CD14-positive monocyte (primary cell): ENCODE measurements around the gene BOD1. TPM values are rescaled to one million over a fixed set of nuclear protein-coding genes. Genes with fewer than 3 reads are reported as not detected.
"Not testable (repeated sequence)": the region's sequence is repeated elsewhere in the genome, so short reads cannot be mapped to it uniquely, and the experiment has no call there.

Source experiments
- DNase-seq, 3 donors: peaks; one replicate each; pipeline ENCODE4 v3.0.0-alpha.2; 2011 to 2022
- H2AFZ ChIP-seq: 2 replicates; pipeline ENCODE4 v1.6.0; 2012; ENCODE audit warnings: mild to moderate bottlenecking, low read depth, low read length, inconsistent platforms; ENCODE audit not compliant: insufficient read depth, poor library complexity, severe bottlenecking
- H3K27ac ChIP-seq, 2 donors: 1 replicate in 1 of 2; 2 replicates in 1 of 2; pipeline ENCODE4 v1.5.1; 2012 to 2013; ENCODE audit warnings: low read length in 2 of 2, control low read depth in 1 of 2, inconsistent platforms in 1 of 2, low read depth in 1 of 2, mild to moderate bottlenecking in 1 of 2
- H3K27me3 ChIP-seq, 2 donors: one replicate each; pipeline versions ENCODE4 v1.6.0 to v1.6.1; 2011 to 2013; ENCODE audit warnings: low read length in 2 of 2; ENCODE audit not compliant: control insufficient read depth in 2 of 2, insufficient read depth in 2 of 2
- H3K36me3 ChIP-seq, 2 donors: replicated peaks in 1 of 2; 1 replicate in 1 of 2; 2 replicates in 1 of 2; pipeline versions ENCODE4 v1.5.1 to v1.6.1; 2012 to 2013; ENCODE audit warnings: low read length in 2 of 2, control low read depth in 1 of 2, inconsistent platforms in 1 of 2, mild to moderate bottlenecking in 1 of 2; ENCODE audit not compliant: insufficient read depth in 2 of 2, control insufficient read depth in 1 of 2
- H3K4me1 ChIP-seq, 2 donors: 1 replicate in 1 of 2; 2 replicates in 1 of 2; pipeline versions ENCODE4 v1.5.1 to v1.6.1; 2012 to 2013; ENCODE audit warnings: low read length in 2 of 2, control low read depth in 1 of 2, inconsistent platforms in 1 of 2, mild to moderate bottlenecking in 1 of 2, moderate library complexity in 1 of 2; ENCODE audit not compliant: insufficient read depth in 2 of 2, control insufficient read depth in 1 of 2
- H3K4me2 ChIP-seq: replicated peaks from 2 replicates; pipeline ENCODE3; 2012; ENCODE audit warnings: low read length, moderate library complexity, mild to moderate bottlenecking; ENCODE audit not compliant: poor library complexity, severe bottlenecking; ENCODE audit errors: extremely low read depth
- H3K4me3 ChIP-seq, 3 experiments: fragments of 200-600 bp in 1 of 3; sonication (generic) in 1 of 3; replicated peaks in 1 of 3; 1 replicate in 2 of 3; 2 replicates in 1 of 3; pipeline ENCODE4 v1.5.1; 2011 to 2013; ENCODE audit warnings: low read length in 3 of 3, mild to moderate bottlenecking in 3 of 3, control low read depth in 2 of 3, low read depth in 2 of 3, inconsistent platforms in 1 of 3, moderate library complexity in 1 of 3
- H3K79me2 ChIP-seq: 2 replicates; pipeline ENCODE4 v1.6.0; 2012; ENCODE audit warnings: mild to moderate bottlenecking, control low read depth, inconsistent platforms, low read length, moderate library complexity; ENCODE audit not compliant: insufficient read depth
- H3K9ac ChIP-seq: 2 replicates; pipeline ENCODE4 v1.6.0; 2017; ENCODE audit warnings: low read length, mild to moderate bottlenecking; ENCODE audit not compliant: insufficient read depth, poor library complexity, severe bottlenecking
- H3K9me3 ChIP-seq, 2 donors: replicated peaks in 1 of 2; 1 replicate in 1 of 2; 2 replicates in 1 of 2; pipeline versions ENCODE4 v1.5.1 to v1.6.1; 2012 to 2013; ENCODE audit warnings: low read length in 2 of 2, control low read depth in 1 of 2; ENCODE audit not compliant: control insufficient read depth in 1 of 2, insufficient read depth in 1 of 2
- H4K20me1 ChIP-seq: 2 replicates; pipeline ENCODE4 v1.6.0; 2012; ENCODE audit warnings: mild to moderate bottlenecking, low read length, control low read depth, moderate library complexity; ENCODE audit not compliant: insufficient read depth
- H3K27ac Mint-ChIP-seq, 7 donors: one replicate each; pipeline ENCODE4 v1.8.0; 2020; ENCODE audit warnings: mild to moderate bottlenecking in 7 of 7, mixed read lengths in 7 of 7, moderate library complexity in 6 of 7, inconsistent platforms in 2 of 7
- H3K27me3 Mint-ChIP-seq, 3 donors: one replicate each; pipeline ENCODE4 v1.8.0; 2021 to 2022; ENCODE audit warnings: low read depth in 3 of 3, mild to moderate bottlenecking in 3 of 3, mixed read lengths in 3 of 3, moderate library complexity in 3 of 3, inconsistent platforms in 1 of 3
- H3K36me3 Mint-ChIP-seq, 2 donors: one replicate each; pipeline ENCODE4 v1.8.0; 2020; ENCODE audit warnings: mixed read lengths in 2 of 2, inconsistent platforms in 1 of 2, mild to moderate bottlenecking in 1 of 2
- H3K4me1 Mint-ChIP-seq: one replicate; pipeline ENCODE4 v1.8.0; 2020; ENCODE audit warnings: mild to moderate bottlenecking, mixed read lengths
- H3K4me3 Mint-ChIP-seq, 2 donors: one replicate each; pipeline ENCODE4 v1.8.0; 2020; ENCODE audit warnings: mild to moderate bottlenecking in 2 of 2, mixed read lengths in 2 of 2, moderate library complexity in 1 of 2
- H3K9me3 Mint-ChIP-seq, 7 donors: one replicate each; pipeline ENCODE4 v1.8.0; 2020 to 2022; ENCODE audit warnings: mixed read lengths in 7 of 7, mild to moderate bottlenecking in 6 of 7, moderate library complexity in 6 of 7, inconsistent platforms in 2 of 7
- whole genome bisulfite sequencing: methylation state at CpG from one replicate; pipeline ENCODE4 v1.1.5; 2013; ENCODE audit warnings: missing lambda C conversion rate; ENCODE audit not compliant: insufficient coverage; 5-methylcytosine and 5-hydroxymethylcytosine counted together
- intact Hi-C, 2 donors: fragments of 100-400 bp; cut with micrococcal nuclease; formaldehyde crosslinking; loops; one replicate each; pipeline versions ENCODE4 v1.15.0 to v1.15.1; 2023
- polyA plus RNA-seq, 3 donors: library from polyadenylated mRNA; depleted of rRNA in 1 of 3; unstranded in 2 of 3; stranded (reverse) in 1 of 3; fragments of 300-500 nt in 2 of 3; fragments of >200 nt in 1 of 3; fragmentation: Illumina TruSeq in 2 of 3; gene quantifications; 1 replicate in 2 of 3; 2 replicates in 1 of 3; pipeline ENCODE4 v1.2.3, GENCODE V29; 2012 to 2021
- TF ChIP-seq, protein P1 (sequence below): fragments of 200-600 bp; IDR thresholded peaks from one replicate; pipeline ENCODE4 v1.8.0; 2022; ENCODE audit warnings: antibody characterized with exemption, mild to moderate bottlenecking

Gene BOD1
- polyA plus RNA-seq, 3 donors, result 4.5 to 11.3 (median 5.8) TPM

DNA sequence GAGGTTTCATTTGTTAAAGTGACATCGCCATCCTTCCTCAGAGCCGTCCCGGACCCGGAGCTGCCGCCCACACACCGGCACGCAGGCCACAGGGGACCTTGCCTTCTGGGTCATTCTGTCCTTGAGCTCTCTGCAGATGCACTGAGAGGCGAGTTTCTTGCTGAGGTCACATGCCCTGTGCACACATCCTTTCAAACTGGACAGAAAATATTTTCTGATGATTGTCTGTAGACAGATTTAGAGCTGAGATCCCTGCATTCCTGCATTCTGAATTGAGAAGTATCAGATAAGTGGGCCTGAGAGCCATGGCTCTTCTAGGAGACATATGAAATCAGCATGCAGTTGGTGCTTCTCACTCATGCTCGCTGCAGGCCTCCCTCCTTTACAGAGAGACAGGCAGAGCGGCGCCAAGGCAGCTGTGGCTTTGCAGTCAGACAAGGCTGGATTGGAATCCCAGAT, 25.4 kb downstream of the BOD1 start:
- no peaks in the 10 kb centered on the region for H3K4me1 Mint-ChIP-seq
- no peaks in the 10 kb centered on the region for H3K36me3 Mint-ChIP-seq
- Histone ChIP-seq H3K4me2 (no peak overlapping the region), H3K27ac (no peak overlapping the region), H3K9ac (no peak overlapping the region), H3K4me3 (no peak overlapping the region), H3K36me3 (no peaks in the 10 kb centered on the region), H3K79me2 (no peaks in the 10 kb centered on the region), H3K9me3 (peaks cover 39 to 40% of the 10 kb centered on the region in 2 donors), H4K20me1 (no peaks in the 10 kb centered on the region), H2AFZ (no peak overlapping the region), H3K4me1 (no peaks in the 10 kb centered on the region), H3K27me3 (no peaks in the 10 kb centered on the region)
- peaks cover 34 to 67% (median 53%) of the 10 kb centered on the region in 7 donors for H3K9me3 Mint-ChIP-seq
- no peak overlapping the region for H3K27ac Mint-ChIP-seq
- intact Hi-C loops, result no loop called here
- TF ChIP-seq, protein P1, sequence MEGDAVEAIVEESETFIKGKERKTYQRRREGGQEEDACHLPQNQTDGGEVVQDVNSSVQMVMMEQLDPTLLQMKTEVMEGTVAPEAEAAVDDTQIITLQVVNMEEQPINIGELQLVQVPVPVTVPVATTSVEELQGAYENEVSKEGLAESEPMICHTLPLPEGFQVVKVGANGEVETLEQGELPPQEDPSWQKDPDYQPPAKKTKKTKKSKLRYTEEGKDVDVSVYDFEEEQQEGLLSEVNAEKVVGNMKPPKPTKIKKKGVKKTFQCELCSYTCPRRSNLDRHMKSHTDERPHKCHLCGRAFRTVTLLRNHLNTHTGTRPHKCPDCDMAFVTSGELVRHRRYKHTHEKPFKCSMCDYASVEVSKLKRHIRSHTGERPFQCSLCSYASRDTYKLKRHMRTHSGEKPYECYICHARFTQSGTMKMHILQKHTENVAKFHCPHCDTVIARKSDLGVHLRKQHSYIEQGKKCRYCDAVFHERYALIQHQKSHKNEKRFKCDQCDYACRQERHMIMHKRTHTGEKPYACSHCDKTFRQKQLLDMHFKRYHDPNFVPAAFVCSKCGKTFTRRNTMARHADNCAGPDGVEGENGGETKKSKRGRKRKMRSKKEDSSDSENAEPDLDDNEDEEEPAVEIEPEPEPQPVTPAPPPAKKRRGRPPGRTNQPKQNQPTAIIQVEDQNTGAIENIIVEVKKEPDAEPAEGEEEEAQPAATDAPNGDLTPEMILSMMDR, result no peak
- WGBS, result 98% methylated on average over 7 of the region's 11 CpGs
- H3K4me3 Mint-ChIP-seq, result no peak overlapping the region
- no peak for DNase-seq
- H3K27me3 Mint-ChIP-seq, result peaks cover 0 to 6% (median 3%) of the 10 kb centered on the region in 3 donors

DNA sequence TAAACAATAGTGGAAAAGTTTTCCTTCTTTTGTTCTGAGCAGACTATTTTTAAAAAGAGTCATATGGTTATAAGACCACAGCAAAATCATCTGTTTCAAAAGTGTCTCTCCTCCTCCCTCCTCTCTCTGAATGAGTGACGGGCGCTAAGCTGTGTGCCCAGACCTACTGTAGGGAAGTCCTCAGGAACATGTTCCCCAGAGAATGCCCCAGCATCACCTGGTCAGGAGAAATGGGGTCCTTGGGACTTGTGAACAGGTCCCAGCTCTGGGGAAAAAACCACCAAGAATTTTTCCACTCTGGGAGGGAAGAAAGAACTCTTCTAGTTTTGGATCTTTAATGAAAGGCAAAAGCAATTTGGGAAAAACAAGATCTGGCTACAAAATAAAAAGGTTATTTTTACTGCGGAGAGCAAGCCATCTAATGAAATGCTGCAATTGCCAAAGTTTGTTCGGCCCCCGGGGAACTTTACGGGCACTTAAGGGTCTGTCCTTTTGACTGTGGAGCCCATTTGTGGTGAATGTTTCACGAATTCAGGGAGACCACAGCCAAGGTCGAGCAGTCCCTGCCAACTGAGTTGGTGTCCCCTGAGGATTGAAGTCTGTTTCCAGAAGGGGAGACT, 25.9 kb downstream of the BOD1 start:
- no peak for DNase-seq
- WGBS, result 97% methylated on average over 6 of the region's 8 CpGs
- intact Hi-C loops, result no loop called here
- Histone ChIP-seq H3K9me3 (peaks cover 39 to 46% of the 10 kb centered on the region in 2 donors), H2AFZ (no peak overlapping the region), H3K27ac (no peak overlapping the region), H3K36me3 (no peaks in the 10 kb centered on the region), H4K20me1 (no peaks in the 10 kb centered on the region), H3K4me2 (no peak overlapping the region), H3K27me3 (no peaks in the 10 kb centered on the region), H3K4me1 (no peaks in the 10 kb centered on the region), H3K4me3 (no peak overlapping the region), H3K9ac (no peak overlapping the region), H3K79me2 (no peaks in the 10 kb centered on the region)
- H3K27ac Mint-ChIP-seq, result no peak overlapping the region
- TF ChIP-seq, protein P1, result no peak
- H3K36me3 Mint-ChIP-seq, result no peaks in the 10 kb centered on the region
- peaks cover 0 to 3% (median 3%) of the 10 kb centered on the region in 3 donors for H3K27me3 Mint-ChIP-seq
- no peak overlapping the region for H3K4me3 Mint-ChIP-seq
- no peaks in the 10 kb centered on the region for H3K4me1 Mint-ChIP-seq
- peaks cover 34 to 72% (median 58%) of the 10 kb centered on the region in 7 donors for H3K9me3 Mint-ChIP-seq

DNA sequence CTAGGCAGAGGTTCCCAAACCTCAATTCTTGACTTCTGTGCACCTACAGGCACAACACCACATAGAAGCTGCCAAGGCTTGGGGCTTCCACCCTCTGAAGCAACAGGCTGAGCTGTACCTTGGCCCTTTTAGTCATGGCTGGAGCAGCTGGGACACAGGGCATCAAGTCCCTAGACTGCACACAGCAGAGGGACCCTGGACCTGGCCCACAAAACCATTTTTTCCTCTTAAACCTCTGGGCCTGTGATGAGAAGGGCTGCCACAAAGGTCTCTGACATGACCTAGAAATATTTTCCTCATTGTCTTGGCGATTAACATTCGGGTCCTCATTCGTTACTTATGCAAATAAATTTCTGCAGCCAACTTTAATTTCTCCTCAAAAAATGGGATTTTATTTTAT, 30.3 kb downstream of the BOD1 start:
- H3K4me3 Mint-ChIP-seq, H2AFZ ChIP-seq, H3K36me3 Mint-ChIP-seq, H3K79me2 ChIP-seq, DNase-seq, H3K36me3 ChIP-seq, H3K4me1 ChIP-seq, intact Hi-C loops, H3K27me3 ChIP-seq, H3K4me1 Mint-ChIP-seq, H3K4me3 ChIP-seq, H3K27ac ChIP-seq, H3K9ac ChIP-seq, H4K20me1 ChIP-seq, H3K27ac Mint-ChIP-seq, H3K4me2 ChIP-seq: not testable (repeated sequence)
- WGBS, result no CpG with 5 or more reads among the region's 3 CpGs
- H3K9me3 ChIP-seq, result peaks cover 10 to 18% of the 10 kb centered on the region in 2 donors
- H3K27me3 Mint-ChIP-seq, result peaks cover 6 to 12% (median 8%) of the 10 kb centered on the region in 3 donors
- H3K9me3 Mint-ChIP-seq, result peaks cover 10 to 41% (median 31%) of the 10 kb centered on the region in 7 donors
